Gastrocnemius medialis (tissue), 4 donors: ENCODE measurements around the gene CHST8. TPM values are rescaled to one million over a fixed set of nuclear protein-coding genes. Genes with fewer than 3 reads are reported as not detected.

Experiments used
- ATAC-seq, 2 donors: fragments of 150-250 bp; one replicate each; pipeline ENCODE4 v1.9.1; 2016
- DNase-seq, 2 donors: peaks; one replicate each; pipeline ENCODE4 v3.0.0-alpha.2; 2019
- H3K27ac ChIP-seq, 4 donors: fragments of 200-600 bp; sonication (generic); 1 replicate in 1 of 4; 2 replicates in 3 of 4; pipeline ENCODE4 v1.5.1; 2016 to 2018; ENCODE audit warnings: mild to moderate bottlenecking in 2 of 4, moderate library complexity in 1 of 4
- H3K27me3 ChIP-seq, 3 donors: fragments of 200-600 bp; sonication (generic) in 2 of 3; 1 replicate in 1 of 3; 2 replicates in 2 of 3; pipeline versions ENCODE4 v1.5.1 to v1.6.0; 2016 to 2019; ENCODE audit warnings: mild to moderate bottlenecking in 1 of 3, moderate library complexity in 1 of 3
- H3K36me3 ChIP-seq, 2 donors: fragments of 200-600 bp; sonication (generic) in 1 of 2; one replicate each; pipeline ENCODE4 v1.5.1; 2017 to 2018
- H3K4me1 ChIP-seq, 2 donors: fragments of 200-600 bp; sonication (generic) in 1 of 2; one replicate each; pipeline ENCODE4 v1.5.1; 2016 to 2017; ENCODE audit warnings: mild to moderate bottlenecking in 2 of 2
- H3K4me3 ChIP-seq, 4 donors: fragments of 200-600 bp; sonication (generic) in 3 of 4; 1 replicate in 1 of 4; 2 replicates in 3 of 4; pipeline ENCODE4 v1.5.1; 2016 to 2019; ENCODE audit warnings: mild to moderate bottlenecking in 2 of 4
- H3K9me3 ChIP-seq, 3 donors: fragments of 200-600 bp; sonication (generic) in 2 of 3; 1 replicate in 1 of 3; 2 replicates in 2 of 3; pipeline ENCODE4 v1.5.1; 2016 to 2019
- CTCF ChIP-seq, 5 experiments: fragments of 450-650 bp in 3 of 5; fragments of 200-600 bp in 2 of 5; sonication (generic) in 2 of 5; IDR thresholded peaks in 4 of 5; conservative IDR thresholded peaks in 1 of 5; 1 replicate in 4 of 5; 2 replicates in 1 of 5; pipeline ENCODE4 v1.5.1; 2016 to 2019; ENCODE audit warnings: antibody characterized with exemption in 5 of 5, mild to moderate bottlenecking in 3 of 5, moderate library complexity in 3 of 5
- POLR2A ChIP-seq, 2 donors: fragments of 450-650 bp; IDR thresholded peaks; one replicate each; pipeline ENCODE4 v1.6.1; 2017; ENCODE audit warnings: antibody characterized with exemption in 2 of 2, mild to moderate bottlenecking in 2 of 2, moderate library complexity in 2 of 2
- in situ Hi-C, 4 donors: fragments of 200-750 bp; cut with MboI; loops; one replicate each; pipeline versions ENCODE4 v1.15.0 to v1.8.0; 2017; ENCODE audit warnings: low sequenced_read_pairs in 4 of 4
- intact Hi-C: fragments of 100-400 bp; cut with DNase I; formaldehyde crosslinking; loops from one replicate; pipeline ENCODE4 v1.15.1; 2023; ENCODE audit warnings: low total_unique reads
- total RNA-seq, 4 donors: library from RNA; depleted of rRNA; stranded (reverse); fragments of >200 nt; gene quantifications; one replicate each; pipeline versions ENCODE4 v1.1.0 to v1.2.3, GENCODE V29; 2016

Gene CHST8
- total RNA-seq, 4 donors from 2014 or later: 0.29 to 0.46 TPM; not detected in 2

- DNase-seq: no peak
- Histone ChIP-seq H3K27ac (no peak overlapping the region), H3K36me3 (no peaks in the 10 kb centered on the region), H3K27me3 (no peaks in the 10 kb centered on the region), H3K9me3 (no peaks in the 10 kb centered on the region), H3K4me1 (peaks cover 0 to 3% of the 10 kb centered on the region in 2 donors), H3K4me3 (no peak overlapping the region)
- in situ Hi-C loops: no loop called here
- TF ChIP-seq POLR2A (IDR thresholded peaks at IDR 0.05) (no peak), CTCF (IDR thresholded peaks at IDR 0.05 in 4 of 5, conservative IDR thresholded peaks at IDR 0.05 in 1 of 5) (no peak)
- intact Hi-C loops: no loop called here
- no peak for ATAC-seq
Observed at GRCh38 chr19:33705090-33705847, 83.5 kb downstream of the CHST8 start.

DNA sequence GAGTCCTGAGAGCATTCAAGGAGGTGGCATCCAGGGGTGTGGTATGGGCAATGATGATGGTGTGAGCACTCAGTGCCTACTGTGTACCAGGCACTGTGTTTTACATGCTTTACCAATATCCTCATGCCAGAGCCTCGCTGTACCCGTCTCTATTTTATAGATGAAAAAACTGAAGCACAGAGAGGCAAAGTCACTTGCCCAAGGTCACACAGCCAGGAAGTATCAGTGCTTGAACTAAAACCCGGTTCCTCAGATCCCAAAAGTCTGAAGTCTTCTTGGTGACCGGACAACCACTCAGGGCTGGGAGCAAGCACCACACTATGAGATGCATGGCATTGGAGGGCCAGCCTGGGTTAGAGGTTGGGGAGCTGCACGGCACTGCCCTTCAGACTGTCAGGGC, 84.1 kb downstream of the CHST8 start:
- in situ Hi-C loops: no loop called here
- H3K27ac ChIP-seq: no peak overlapping the region
- H3K9me3 ChIP-seq: no peaks in the 10 kb centered on the region
- no peak for TF ChIP-seq POLR2A (IDR thresholded peaks at IDR 0.05)
- no peak for TF ChIP-seq CTCF (IDR thresholded peaks at IDR 0.05 in 4 of 5, conservative IDR thresholded peaks at IDR 0.05 in 1 of 5)
- H3K36me3 ChIP-seq: no peaks in the 10 kb centered on the region
- no peaks in the 10 kb centered on the region for H3K27me3 ChIP-seq
- no peak overlapping the region for H3K4me3 ChIP-seq
- intact Hi-C loops: no loop called here
- H3K4me1 ChIP-seq: peaks cover 0 to 3% of the 10 kb centered on the region in 2 donors
- DNase-seq (no peak), ATAC-seq (no peak)

GRCh38 chr19:33706631-33707030, 84.9 kb downstream of the CHST8 start:
- no peaks in the 10 kb centered on the region for H3K4me1 ChIP-seq
- H3K9me3 ChIP-seq: no peaks in the 10 kb centered on the region
- H3K4me3 ChIP-seq: no peak overlapping the region
- no peak overlapping the region for H3K27ac ChIP-seq
- in situ Hi-C loops (no loop called here), intact Hi-C loops (no loop called here)
- DNase-seq: no peak
- H3K27me3 ChIP-seq: no peaks in the 10 kb centered on the region
- TF ChIP-seq POLR2A (IDR thresholded peaks at IDR 0.05): no peak
- no peak for TF ChIP-seq CTCF (IDR thresholded peaks at IDR 0.05 in 4 of 5, conservative IDR thresholded peaks at IDR 0.05 in 1 of 5)
- no peaks in the 10 kb centered on the region for H3K36me3 ChIP-seq
- no peak for ATAC-seq

DNA sequence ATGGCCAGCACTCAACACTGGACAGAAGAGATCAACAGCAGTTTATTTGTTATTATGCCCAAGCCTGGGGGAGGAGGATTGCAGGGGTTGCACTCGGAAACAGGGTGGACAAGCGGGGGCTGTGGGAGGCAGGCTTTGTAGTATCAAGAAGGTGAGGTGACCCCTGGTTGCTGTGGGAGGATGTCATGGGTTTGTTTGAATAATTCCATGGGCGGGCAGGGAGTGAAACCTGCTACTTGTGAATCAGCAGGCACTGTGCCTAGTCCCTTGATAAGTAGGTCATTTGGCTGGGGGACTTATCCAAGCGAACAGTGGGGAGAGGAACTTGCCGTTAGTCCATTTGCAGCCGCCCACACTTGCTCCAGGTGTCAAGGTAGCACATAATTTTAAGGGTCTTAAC, 90.5 kb downstream of the CHST8 start:
- TF ChIP-seq POLR2A (IDR thresholded peaks at IDR 0.05) (no peak), CTCF (IDR thresholded peaks at IDR 0.05 in 4 of 5, conservative IDR thresholded peaks at IDR 0.05 in 1 of 5) (no peak)
- in situ Hi-C loops (no loop called here), intact Hi-C loops (no loop called here)
- DNase-seq (no peak), ATAC-seq (peak in 1 of 2 donors; percentile 70)
- H3K27ac ChIP-seq: no peak overlapping the region
- H3K27me3 ChIP-seq: no peaks in the 10 kb centered on the region
- H3K9me3 ChIP-seq: no peaks in the 10 kb centered on the region
- H3K4me3 ChIP-seq: no peak overlapping the region
- no peaks in the 10 kb centered on the region for H3K36me3 ChIP-seq
- no peaks in the 10 kb centered on the region for H3K4me1 ChIP-seq

DNA sequence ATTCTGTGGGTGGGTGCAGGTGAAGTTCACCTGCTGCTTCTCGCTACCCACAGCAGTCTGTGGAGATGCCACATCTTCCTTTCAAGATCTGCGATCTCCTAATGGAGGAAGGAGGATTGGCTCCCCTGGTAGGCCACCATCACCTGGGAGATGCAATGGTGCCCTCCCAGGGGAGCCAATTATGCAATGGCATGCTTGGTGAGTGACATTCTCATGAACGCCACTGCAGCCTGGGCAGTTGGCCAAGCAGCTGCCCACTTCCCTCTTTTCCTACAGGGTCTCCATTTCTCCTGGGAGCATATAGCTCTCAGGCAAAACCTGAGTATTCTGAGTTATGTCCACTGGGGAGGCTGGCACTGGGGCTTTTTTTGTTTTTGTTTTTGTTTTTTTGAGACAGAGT, 91.4 kb downstream of the CHST8 start:
- H3K27me3 ChIP-seq: no peaks in the 10 kb centered on the region
- no peak for ATAC-seq
- H3K9me3 ChIP-seq: no peaks in the 10 kb centered on the region
- no peak overlapping the region for H3K4me3 ChIP-seq
- TF ChIP-seq CTCF (IDR thresholded peaks at IDR 0.05 in 4 of 5, conservative IDR thresholded peaks at IDR 0.05 in 1 of 5): no peak
- TF ChIP-seq POLR2A (IDR thresholded peaks at IDR 0.05): no peak
- intact Hi-C loops (no loop called here), in situ Hi-C loops (no loop called here)
- no peaks in the 10 kb centered on the region for H3K4me1 ChIP-seq
- no peak overlapping the region for H3K27ac ChIP-seq
- no peaks in the 10 kb centered on the region for H3K36me3 ChIP-seq
- DNase-seq: no peak
